Prostate gland (tissue), 2 donors: ENCODE measurements around the gene GALR1. TPM values are rescaled to one million over a fixed set of nuclear protein-coding genes. Genes with fewer than 3 reads are reported as not detected.

Source experiments
- DNase-seq: peaks from one replicate; pipeline ENCODE4 v3.0.0-alpha.2; 2019; ENCODE audit warnings: low spot score
- H3K27ac ChIP-seq, 2 donors: fragments of 200-600 bp; sonication (generic); 2 replicates each; pipeline ENCODE4 v1.5.1; 2017 to 2019
- H3K27me3 ChIP-seq: fragments of 200-600 bp; sonication (generic); replicated peaks from 2 replicates; pipeline ENCODE4 v1.5.1; 2019; ENCODE audit not compliant: insufficient read depth
- H3K36me3 ChIP-seq, 2 donors: fragments of 200-600 bp; sonication (generic); 1 replicate in 1 of 2; 2 replicates in 1 of 2; pipeline versions ENCODE4 v1.5.1 to v1.8.1; 2017 to 2019
- H3K4me1 ChIP-seq: fragments of 200-600 bp; sonication (generic); replicated peaks from 2 replicates; pipeline ENCODE4 v1.5.1; 2019
- H3K4me3 ChIP-seq, 2 donors: fragments of 200-600 bp; sonication (generic); 2 replicates each; pipeline ENCODE4 v1.5.1; 2017 to 2019
- H3K9me3 ChIP-seq: fragments of 200-600 bp; sonication (generic); 2 replicates; pipeline ENCODE4 v1.5.1; 2017
- POLR2A ChIP-seq: fragments of 450-650 bp; IDR thresholded peaks from one replicate; pipeline ENCODE4 v1.6.1; 2016; ENCODE audit warnings: antibody characterized with exemption, mild to moderate bottlenecking
- POLR2AphosphoS5 ChIP-seq: sonication (generic); formaldehyde crosslinking; IDR thresholded peaks from one replicate; pipeline ENCODE4 v1.6.1; 2017; ENCODE audit warnings: antibody characterized with exemption
- WGBS: methylation state at CpG from one replicate; pipeline ENCODE4 v1.1.5; 2018; 5-methylcytosine and 5-hydroxymethylcytosine counted together
- intact Hi-C: fragments of 100-400 bp; cut with DNase I; formaldehyde crosslinking; loops from one replicate; pipeline ENCODE4 v1.14.2; 2022
- total RNA-seq, 2 donors: library from RNA; depleted of rRNA; stranded (reverse); fragments of >200 nt; gene quantifications; one replicate each; pipeline ENCODE4 v1.1.0, GENCODE V29; 2016
- TF ChIP-seq, protein P1 (sequence below), 4 experiments: fragments of 200-600 bp in 2 of 4; fragments of 450-650 bp in 2 of 4; sonication (generic) in 2 of 4; IDR thresholded peaks; 1 replicate in 3 of 4; 2 replicates in 1 of 4; pipeline ENCODE4 v1.5.1; 2016 to 2019; ENCODE audit warnings: antibody characterized with exemption in 4 of 4, mild to moderate bottlenecking in 2 of 4, moderate library complexity in 2 of 4

The GALR1 gene
- total RNA-seq, 2 donors from 2014 or later, result 0.14 to 0.34 TPM

- H3K27ac ChIP-seq, result no peak overlapping the region
- H3K36me3 ChIP-seq, result no peaks in the 10 kb centered on the region
- DNase-seq, result no peak
- H3K9me3 ChIP-seq, result no peaks in the 10 kb centered on the region
- H3K4me3 ChIP-seq, result peak overlapping the region; percentile 10 to 18
- H3K27me3 ChIP-seq, result peaks cover 16% of the 10 kb centered on the region
- intact Hi-C loops, result no loop called here
- TF ChIP-seq POLR2A (no peak), POLR2AphosphoS5 (no peak)
- TF ChIP-seq, protein P1, sequence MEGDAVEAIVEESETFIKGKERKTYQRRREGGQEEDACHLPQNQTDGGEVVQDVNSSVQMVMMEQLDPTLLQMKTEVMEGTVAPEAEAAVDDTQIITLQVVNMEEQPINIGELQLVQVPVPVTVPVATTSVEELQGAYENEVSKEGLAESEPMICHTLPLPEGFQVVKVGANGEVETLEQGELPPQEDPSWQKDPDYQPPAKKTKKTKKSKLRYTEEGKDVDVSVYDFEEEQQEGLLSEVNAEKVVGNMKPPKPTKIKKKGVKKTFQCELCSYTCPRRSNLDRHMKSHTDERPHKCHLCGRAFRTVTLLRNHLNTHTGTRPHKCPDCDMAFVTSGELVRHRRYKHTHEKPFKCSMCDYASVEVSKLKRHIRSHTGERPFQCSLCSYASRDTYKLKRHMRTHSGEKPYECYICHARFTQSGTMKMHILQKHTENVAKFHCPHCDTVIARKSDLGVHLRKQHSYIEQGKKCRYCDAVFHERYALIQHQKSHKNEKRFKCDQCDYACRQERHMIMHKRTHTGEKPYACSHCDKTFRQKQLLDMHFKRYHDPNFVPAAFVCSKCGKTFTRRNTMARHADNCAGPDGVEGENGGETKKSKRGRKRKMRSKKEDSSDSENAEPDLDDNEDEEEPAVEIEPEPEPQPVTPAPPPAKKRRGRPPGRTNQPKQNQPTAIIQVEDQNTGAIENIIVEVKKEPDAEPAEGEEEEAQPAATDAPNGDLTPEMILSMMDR (IDR thresholded peaks at IDR 0.05), result no peak
- 16% methylated on average over 22 of the region's 22 CpGs for WGBS
- H3K4me1 ChIP-seq, result peaks cover 3% of the 10 kb centered on the region
These were observed 627 bp upstream of the GALR1 start for GRCh38 chr18:77248873-77249568.

DNA sequence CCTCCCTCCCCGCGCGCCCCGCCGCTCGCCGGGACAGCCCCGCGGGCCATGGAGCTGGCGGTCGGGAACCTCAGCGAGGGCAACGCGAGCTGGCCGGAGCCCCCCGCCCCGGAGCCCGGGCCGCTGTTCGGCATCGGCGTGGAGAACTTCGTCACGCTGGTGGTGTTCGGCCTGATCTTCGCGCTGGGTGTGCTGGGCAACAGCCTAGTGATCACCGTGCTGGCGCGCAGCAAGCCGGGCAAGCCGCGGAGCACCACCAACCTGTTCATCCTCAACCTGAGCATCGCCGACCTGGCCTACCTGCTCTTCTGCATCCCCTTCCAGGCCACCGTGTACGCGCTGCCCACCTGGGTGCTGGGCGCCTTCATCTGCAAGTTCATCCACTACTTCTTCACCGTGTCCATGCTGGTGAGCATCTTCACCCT is 865 bp downstream of the GALR1 start:
- peak overlapping the region in 1 of 2 donors; percentile 14 for H3K27ac ChIP-seq
- intact Hi-C loops, result no loop called here
- WGBS, result 0% methylated on average over 19 of the region's 40 CpGs
- no peaks in the 10 kb centered on the region for H3K9me3 ChIP-seq
- TF ChIP-seq, protein P1 (IDR thresholded peaks at IDR 0.05), result no peak
- TF ChIP-seq POLR2A (no peak), POLR2AphosphoS5 (no peak)
- no peaks in the 10 kb centered on the region for H3K36me3 ChIP-seq
- peak overlapping the region; percentile 10 to 18 for H3K4me3 ChIP-seq
- peaks cover 3% of the 10 kb centered on the region for H3K4me1 ChIP-seq
- DNase-seq, result no peak
- peaks cover 16% of the 10 kb centered on the region for H3K27me3 ChIP-seq

DNA sequence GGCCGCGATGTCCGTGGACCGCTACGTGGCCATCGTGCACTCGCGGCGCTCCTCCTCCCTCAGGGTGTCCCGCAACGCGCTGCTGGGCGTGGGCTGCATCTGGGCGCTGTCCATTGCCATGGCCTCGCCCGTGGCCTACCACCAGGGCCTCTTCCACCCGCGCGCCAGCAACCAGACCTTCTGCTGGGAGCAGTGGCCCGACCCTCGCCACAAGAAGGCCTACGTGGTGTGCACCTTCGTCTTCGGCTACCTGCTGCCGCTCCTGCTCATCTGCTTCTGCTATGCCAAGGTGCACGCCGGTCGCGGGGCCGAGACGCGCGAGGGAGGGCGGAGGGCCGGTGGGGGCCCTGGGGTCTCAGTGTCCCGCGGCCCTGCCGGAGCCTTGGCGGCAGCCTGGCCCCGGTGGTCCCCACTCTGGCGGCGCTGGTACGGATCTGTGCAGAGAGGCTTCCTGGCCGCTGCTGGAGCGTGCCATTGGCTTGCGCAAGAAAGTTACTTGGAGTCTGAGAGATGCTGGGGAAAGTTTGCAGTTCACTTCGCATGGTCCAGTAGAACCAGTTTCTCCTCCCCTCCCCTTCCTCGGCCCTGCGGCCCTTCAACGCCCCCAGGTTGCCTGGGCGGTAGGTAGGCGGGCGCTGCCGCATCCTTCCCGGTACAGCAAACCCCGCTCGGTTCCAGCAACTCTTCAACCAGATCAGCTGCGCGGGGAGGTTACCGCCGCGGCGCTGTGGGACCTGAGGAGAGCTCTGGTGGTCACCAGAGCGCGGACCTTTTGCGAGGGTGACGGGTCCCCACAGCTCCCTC is 1.5 kb downstream of the GALR1 start:
- TF ChIP-seq, protein P1 (IDR thresholded peaks at IDR 0.05), result no peak
- TF ChIP-seq POLR2AphosphoS5 (no peak), POLR2A (no peak)
- Histone ChIP-seq H3K9me3 (no peaks in the 10 kb centered on the region), H3K36me3 (no peaks in the 10 kb centered on the region), H3K27ac (peak overlapping the region in 1 of 2 donors; percentile 19), H3K4me3 (peak overlapping the region; percentile 10 to 11), H3K27me3 (peaks cover 16% of the 10 kb centered on the region), H3K4me1 (peaks cover 6% of the 10 kb centered on the region)
- 4% methylated on average over 61 of the region's 67 CpGs for WGBS
- DNase-seq, result no peak
- intact Hi-C loops, result no loop called here

DNA sequence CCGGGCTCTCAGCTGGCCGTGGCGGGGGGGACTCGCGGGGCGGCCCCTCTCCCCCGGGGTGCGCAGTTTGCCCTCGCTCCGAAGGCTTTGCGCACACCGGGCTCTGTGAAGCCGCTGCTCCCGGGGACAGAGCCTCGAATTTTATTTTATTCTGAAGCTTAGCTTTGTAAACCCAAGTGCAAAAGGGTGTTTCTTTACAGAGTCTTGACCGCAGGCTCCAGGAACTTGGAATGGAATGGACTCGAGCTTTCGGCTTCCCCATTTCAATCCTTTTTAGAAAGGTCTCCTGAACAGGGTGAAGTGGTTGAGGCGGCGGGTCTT is 2.0 kb downstream of the GALR1 start:
- Histone ChIP-seq H3K4me1 (peaks cover 7% of the 10 kb centered on the region), H3K36me3 (no peaks in the 10 kb centered on the region), H3K9me3 (no peaks in the 10 kb centered on the region), H3K4me3 (peak overlapping the region; percentile 10 to 11), H3K27me3 (peaks cover 16% of the 10 kb centered on the region), H3K27ac (peak overlapping the region in 1 of 2 donors; percentile 19)
- 9% methylated on average over 20 of the region's 20 CpGs for whole genome bisulfite sequencing
- no peak for DNase-seq
- intact Hi-C loops, result no loop called here
- TF ChIP-seq POLR2AphosphoS5, result no peak
- TF ChIP-seq, protein P1 (IDR thresholded peaks at IDR 0.05), result no peak
- no peak for TF ChIP-seq POLR2A
